Activated gamma-delta T cell treated with anti-CD3 and anti-CD28 coated beads, Interleukin-2, amount 50 U/mL, for 16 hours (primary cell): ENCODE results near the gene PTPRN2.
"Not testable (repeated sequence)": the region's sequence is repeated elsewhere in the genome, so short reads cannot be mapped to it uniquely, and the experiment has no call there.

Experiments used
- DNase-seq: peaks from one replicate; pipeline ENCODE4 v3.0.0-alpha.2; 2020; ENCODE audit warnings: low read depth

Gene PTPRN2

GRCh38 chr7:158048569-158048968 is 539.1 kb downstream of the PTPRN2 start:
- DNase-seq: no peak

GRCh38 chr7:158047391-158048059 is 540.1 kb downstream of the PTPRN2 start:
- DNase-seq: no peak

GRCh38 chr7:158046246-158046645 is 541.4 kb downstream of the PTPRN2 start:
- not testable (repeated sequence) for DNase-seq

DNA sequence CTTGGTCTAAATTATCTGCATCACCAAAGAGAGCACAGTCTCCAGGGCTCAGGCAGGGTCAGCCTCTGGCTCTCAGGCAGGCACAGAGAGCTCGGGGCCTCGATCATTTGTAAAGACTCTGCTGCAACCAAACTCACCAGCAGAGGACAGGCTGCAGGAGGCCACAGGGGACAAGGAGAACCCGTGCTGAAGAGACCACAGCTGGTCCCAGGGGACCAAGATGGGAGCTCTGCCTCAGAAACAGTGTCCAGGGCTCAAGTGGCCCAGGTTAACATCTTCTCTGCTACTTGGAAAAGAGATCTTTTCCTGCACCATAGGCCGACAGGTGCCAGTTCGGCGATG is 543.2 kb downstream of the PTPRN2 start:
- DNase-seq: no peak

- no peak for DNase-seq
These were observed 543.8 kb downstream of the PTPRN2 start for GRCh38 chr7:158043551-158044481.

DNA sequence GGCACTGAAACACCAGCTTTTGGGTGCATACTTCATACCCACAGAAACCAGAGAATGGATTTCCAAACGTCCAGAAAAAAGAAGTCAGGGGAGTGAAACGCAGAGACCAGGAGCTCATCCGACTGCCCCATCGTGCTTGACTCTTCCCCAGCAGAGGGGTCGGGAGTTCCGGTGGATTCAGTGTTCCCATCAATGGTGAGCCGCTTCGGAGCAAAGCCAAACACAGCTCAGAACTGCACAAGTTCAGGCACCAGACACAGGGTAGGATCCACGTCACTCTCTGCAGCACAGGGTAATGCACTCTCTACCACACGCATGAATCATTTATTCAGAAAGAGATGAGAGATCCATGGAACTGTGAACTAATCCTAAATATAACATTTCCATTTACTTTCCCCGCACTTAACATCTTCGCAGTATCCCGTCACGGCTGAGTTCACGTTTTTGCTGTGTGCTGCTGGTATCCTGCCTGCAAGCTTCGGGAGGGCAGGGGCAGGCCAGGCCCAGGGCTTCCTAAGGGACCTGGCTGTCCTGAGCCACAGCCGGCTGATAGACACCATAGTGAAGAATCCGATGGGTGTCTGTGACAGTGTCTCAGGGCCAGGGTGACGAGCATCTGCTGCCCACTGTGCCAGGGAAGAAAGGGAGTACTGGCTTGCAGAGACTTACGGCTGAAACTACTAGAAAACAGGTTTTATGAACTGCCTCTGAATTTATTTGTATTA is 545.3 kb downstream of the PTPRN2 start:
- no peak for DNase-seq

- DNase-seq: no peak
These were observed 547.4 kb downstream of the PTPRN2 start for GRCh38 chr7:158040199-158040598.

DNA sequence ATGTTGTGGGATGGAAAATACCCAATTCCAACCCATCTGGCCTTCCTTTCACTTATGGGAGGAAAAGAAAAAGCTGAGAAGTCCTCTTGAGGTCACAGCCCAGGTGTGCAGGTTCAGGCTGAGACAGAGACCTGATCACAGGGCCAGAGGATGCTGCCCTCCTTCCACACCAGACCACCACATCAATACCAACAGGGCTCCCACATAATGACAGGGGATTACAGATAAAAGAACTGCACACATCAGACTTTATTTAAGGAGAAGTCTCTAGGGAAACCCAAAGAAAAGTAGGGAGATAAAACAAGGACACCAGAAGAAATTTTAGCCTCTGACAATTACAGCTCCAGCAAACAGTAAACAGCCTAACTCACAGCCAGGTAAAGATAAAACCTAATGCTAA is 548.4 kb downstream of the PTPRN2 start:
- DNase-seq: no peak

DNA sequence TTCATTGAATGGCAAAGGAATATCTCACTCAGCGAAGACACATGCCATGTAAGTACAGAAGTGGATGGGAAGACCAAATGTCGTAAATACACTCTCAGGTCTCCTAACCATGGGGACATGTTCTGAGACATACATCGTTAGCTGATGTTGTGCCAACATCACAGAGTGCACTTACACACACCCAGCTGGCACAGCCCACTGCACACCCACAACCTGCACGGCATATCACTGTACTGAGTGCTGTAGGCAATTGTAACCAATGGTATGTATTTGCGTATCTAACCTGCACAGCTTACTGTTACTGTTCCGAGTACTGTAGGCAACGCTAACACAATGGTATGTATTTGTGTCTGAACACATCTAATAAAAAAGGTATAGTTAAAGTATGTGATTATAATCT is 550.4 kb downstream of the PTPRN2 start:
- DNase-seq: no peak

- DNase-seq: no peak
These were observed 552.3 kb downstream of the PTPRN2 start for GRCh38 chr7:158035343-158035742.

- DNase-seq: no peak
These were observed 553.1 kb downstream of the PTPRN2 start for GRCh38 chr7:158034571-158034970.

- not testable (repeated sequence) for DNase-seq
These were observed 553.7 kb downstream of the PTPRN2 start for GRCh38 chr7:158033925-158034324.

- DNase-seq: no peak
These were observed 554.4 kb downstream of the PTPRN2 start for GRCh38 chr7:158033196-158033595.

DNA sequence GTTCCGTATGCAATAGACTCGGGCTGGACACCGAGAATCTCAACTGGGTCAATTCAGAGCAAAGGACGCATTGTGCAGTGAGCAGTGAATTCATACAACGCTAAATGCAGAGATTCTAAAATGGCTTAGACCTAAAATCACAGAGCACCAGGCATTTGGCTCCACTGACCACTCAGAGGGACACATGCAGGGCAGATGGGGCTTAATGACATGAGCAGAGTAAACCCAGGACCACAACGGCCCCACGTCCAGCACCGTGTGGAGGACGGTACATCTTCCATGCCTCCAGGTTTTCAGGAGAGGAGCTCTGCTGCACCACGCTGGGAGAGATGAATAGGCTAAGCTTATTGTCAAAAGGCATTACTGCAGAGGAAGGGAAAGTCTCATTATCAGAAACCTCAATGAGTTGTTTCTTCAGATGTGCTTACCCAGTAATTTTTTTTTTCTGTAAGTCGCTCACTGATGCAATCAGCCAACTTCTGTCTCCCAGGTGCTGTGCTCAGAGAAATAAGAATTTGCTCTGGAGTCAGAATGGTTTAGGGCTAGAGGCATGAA is 555.0 kb downstream of the PTPRN2 start:
- no peak for DNase-seq

DNA sequence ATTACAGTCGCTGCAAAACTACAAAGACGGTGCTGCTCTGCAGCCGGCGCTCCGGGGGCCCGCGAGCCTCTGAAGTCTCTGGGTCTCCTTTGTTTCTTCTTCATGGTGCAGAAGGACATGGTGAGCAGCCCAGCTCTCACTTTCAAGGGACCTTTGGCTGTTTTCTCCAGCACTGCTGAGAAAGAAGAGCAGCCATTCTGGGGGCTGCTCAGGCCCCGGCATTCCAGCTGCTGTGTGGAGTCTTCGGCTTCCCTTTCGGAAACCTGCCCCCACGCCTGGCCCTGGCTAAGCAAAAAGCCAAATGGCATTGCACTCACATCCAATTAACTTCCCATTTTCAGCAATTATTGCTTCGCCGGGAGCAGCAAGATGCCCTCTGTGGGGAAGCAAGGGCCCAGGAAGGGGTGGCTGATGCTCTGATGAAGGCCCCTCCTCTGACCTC is 555.7 kb downstream of the PTPRN2 start:
- no peak for DNase-seq

DNA sequence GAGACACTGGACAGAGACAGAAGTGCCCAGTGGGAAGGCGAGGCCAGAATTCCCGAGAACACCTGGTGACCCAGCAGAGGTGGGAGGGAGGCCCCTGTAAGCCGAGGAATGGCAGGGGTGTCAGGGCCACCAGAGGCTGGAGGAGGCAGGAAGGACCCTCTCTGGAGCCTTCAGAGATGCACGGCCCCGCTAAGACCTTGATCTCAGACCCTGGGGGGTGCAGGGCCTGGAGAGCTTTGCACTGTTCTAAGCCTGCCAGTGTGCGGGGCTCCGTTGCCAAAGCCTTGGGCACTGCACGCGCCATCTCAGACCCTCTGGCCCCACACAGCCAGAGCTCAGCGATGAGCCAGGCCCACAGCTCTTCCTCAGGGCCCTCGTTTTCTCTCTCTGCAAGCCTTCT is 557.1 kb downstream of the PTPRN2 start:
- DNase-seq: no peak

DNA sequence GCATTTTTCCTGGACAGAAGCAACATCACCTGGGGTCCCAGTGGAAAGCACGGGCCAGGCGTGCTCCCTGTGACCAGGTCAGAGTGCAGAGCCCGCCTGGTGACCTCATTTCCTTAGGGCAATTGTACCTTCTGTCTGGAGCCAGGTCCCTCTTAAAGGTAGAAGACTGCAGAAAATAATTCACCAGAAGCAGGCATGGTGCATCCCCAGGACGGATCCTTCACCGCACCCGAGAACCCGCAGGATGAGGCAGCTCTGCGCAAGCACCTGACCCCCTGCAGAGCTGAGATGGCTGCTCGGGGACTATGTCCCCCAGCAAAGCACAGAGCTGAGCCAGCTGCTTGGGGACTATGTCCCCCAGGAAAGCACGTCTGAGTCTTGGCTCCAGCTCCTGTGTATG is 557.6 kb downstream of the PTPRN2 start:
- DNase-seq: no peak

GRCh38 chr7:158029509-158029908 is 558.1 kb downstream of the PTPRN2 start:
- no peak for DNase-seq

DNA sequence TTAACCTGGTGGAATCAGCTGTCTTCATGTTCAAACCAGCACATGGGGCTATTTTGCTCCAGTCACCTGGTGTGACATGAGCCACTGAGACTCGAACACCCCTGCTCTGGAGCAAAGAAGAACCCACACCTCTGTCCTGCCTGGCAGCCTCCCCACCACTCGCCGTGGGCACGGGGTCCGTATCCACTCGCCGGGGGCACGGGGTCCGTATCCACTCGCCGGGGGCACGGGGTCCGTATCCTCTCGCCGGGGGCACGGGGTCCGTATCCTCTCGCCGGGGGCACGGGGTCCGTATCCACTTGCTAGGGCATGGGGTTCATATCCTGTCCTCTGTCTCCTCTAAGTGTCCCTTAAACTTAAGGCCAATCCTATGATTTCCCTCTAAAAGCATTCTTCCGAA is 558.7 kb downstream of the PTPRN2 start:
- no peak for DNase-seq

- DNase-seq: no peak
These were observed 559.2 kb downstream of the PTPRN2 start for GRCh38 chr7:158028290-158028941.

GRCh38 chr7:158027646-158028045 is 560.0 kb downstream of the PTPRN2 start:
- DNase-seq: no peak
